Uterus (tissue), 2 donors: Measurements from ENCODE around the gene STIMATE.

Experiments used
- CTCF ChIP-seq, 4 experiments: fragments of 200-600 bp in 2 of 4; fragments of 450-650 bp in 2 of 4; sonication (generic) in 2 of 4; IDR thresholded peaks; one replicate each; pipeline ENCODE4 v1.5.1; 2016 to 2019; ENCODE audit warnings: antibody characterized with exemption in 4 of 4, mild to moderate bottlenecking in 2 of 4, moderate library complexity in 1 of 4
- POLR2A ChIP-seq, 2 donors: fragments of 450-650 bp; IDR thresholded peaks; one replicate each; pipeline ENCODE4 v1.6.1; 2016; ENCODE audit warnings: antibody characterized with exemption in 2 of 2, mild to moderate bottlenecking in 1 of 2, moderate library complexity in 1 of 2

- no peak for TF ChIP-seq POLR2A (IDR thresholded peaks at IDR 0.05)
- no peak for TF ChIP-seq CTCF (IDR thresholded peaks at IDR 0.05)
These were observed 106.6 kb downstream of the STIMATE start for GRCh38 chr3:52790741-52791140.
